COLO829 (cell line): ENCODE measurements around the gene THAP4.

Experiments used
- DNase-seq: peaks from one replicate; pipeline ENCODE4 v3.0.0; 2012; ENCODE audit warnings: low spot score

The THAP4 gene

GRCh38 chr2:241546771-241547498 is 90.0 kb downstream of the THAP4 start:
- DNase-seq, result no peak

GRCh38 chr2:241545523-241546473 is 91.2 kb downstream of the THAP4 start:
- DNase-seq, result no peak

DNA sequence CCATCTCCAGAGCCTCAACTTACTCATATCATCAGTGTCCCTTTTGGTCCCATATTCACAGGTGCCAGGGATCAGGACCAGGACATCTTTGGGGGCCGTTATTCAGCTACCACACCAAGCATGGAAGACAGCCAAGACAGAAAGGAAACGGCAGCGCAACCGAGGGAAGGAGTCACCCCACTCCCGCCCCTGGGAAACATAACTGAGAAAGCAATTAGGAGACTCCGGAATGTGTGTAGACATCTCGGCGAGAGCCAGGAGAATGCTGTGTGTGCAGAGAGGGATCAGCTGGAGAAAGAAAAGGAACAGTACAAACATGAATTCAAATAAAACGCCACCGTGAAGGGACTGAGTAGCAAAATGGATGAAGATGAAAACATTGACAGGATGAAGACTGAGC is 91.9 kb downstream of the THAP4 start:
- DNase-seq, result no peak

DNA sequence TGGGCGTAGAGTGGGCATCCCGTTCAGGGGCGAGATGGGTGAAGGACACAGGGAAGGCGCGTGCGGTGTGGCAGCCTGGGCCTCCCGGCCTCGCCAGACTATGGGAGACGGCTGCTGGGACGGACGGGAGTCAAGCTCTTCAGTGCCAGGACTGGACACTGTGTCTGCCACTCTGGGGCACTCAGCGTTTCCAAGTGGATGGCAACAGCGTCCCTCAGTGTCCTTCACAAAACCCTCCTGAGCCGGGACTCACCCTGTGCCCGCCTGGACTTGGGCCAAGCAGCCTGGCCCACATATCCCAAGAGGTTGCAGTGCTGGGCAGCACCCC is 94.7 kb downstream of the THAP4 start:
- no peak for DNase-seq

DNA sequence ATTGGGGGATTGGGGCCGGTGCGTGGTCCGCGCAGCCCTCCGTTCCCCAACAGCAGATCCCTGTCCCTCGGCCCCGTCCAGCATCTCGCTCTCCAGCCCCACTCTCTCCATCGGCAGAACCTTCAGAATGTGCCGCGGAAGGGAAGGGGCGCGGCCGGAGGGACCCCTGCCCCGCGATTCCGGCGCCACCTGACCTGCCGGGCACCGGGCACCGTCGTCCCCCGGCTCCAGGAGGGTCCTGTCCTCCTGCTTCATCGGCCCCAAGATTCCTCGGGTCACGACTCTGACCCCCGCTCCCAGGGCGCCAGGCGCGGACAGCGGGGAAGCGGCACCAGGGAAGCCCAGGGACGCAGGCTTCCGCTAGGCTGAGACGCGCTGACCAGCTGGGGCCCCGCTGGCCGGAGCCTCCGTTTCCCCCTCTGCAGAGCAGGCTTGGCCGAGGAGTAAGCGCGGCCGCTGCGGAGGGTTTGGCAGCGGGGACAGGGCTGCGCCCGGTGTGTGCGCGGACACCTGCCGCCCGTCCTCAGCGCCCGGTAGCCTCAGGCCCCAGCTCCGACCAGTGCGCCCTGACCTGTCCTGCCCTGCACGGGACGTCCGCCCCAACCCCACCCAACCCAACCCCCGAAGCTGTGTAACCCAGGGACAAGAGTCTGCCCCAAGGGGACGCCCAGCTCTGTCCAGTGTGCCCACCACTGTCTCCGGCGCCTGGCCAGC is 95.2 kb downstream of the THAP4 start:
- no peak for DNase-seq

- DNase-seq, result peak; percentile 96
Observed at GRCh38 chr2:241540771-241541561, 96.0 kb downstream of the THAP4 start.

- DNase-seq, result no peak
Observed at GRCh38 chr2:241540401-241540770, 96.6 kb downstream of the THAP4 start.

- DNase-seq, result no peak
Observed at GRCh38 chr2:241539616-241540374, 97.2 kb downstream of the THAP4 start.

- DNase-seq, result no peak
Observed at GRCh38 chr2:241538838-241539615, 97.9 kb downstream of the THAP4 start.

- no peak for DNase-seq
Observed at GRCh38 chr2:241535871-241536655, 100.9 kb downstream of the THAP4 start.

DNA sequence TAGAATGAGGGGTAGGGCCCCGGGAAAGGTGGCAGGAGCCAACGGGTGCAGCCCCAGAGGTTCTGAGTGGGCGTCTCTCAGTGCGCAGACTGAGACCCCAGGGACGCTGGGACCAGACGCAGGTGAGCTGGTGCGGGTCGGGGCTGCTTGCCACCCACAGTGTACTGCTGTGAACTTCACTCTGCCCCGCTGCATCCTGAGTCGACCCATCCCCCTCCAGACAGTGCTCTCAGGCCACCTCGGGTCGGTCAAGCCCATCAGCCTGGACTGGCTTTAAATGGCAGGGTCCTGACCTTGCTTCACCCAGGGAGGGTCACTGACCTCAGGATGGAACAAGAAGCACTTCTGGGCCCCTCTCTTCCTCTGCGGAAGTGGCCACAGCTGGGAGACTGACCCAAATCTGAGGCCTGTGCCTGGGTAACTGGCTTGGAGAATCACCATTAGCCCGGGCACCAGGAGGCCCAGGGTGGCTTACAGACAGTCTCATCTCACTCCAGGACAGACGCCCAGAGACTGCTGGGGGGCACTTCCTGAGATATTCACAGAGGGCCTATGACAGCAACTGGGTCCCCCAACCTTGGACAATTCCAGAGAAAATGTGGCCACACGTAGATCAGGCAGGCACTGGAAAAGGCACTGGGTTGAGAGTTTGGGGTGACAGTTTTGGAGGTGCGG is 102.1 kb downstream of the THAP4 start:
- DNase-seq, result no peak
